SJSA1 (cell line): ENCODE measurements around the gene ACKR3. TPM values are rescaled to one million over a fixed set of nuclear protein-coding genes. Genes with fewer than 3 reads are reported as not detected.
A peak's percentile ranks its signal among the peaks of the same experiment; 100 is the strongest.

Source experiments
- DNase-seq, 2 experiments: peaks; one replicate each; pipeline ENCODE4 v3.0.0-alpha.2; 2015 to 2020; ENCODE audit warnings: low spot score in 2 of 2, low read depth in 1 of 2
- H3K27ac ChIP-seq: fragments of 250-450 bp; sonication (Bioruptor Pico); 2 replicates; pipeline ENCODE4 v1.5.1; 2020; ENCODE audit warnings: mild to moderate bottlenecking, moderate library complexity
- H3K27me3 ChIP-seq: fragments of 250-450 bp; sonication (Bioruptor Pico); replicated peaks from 2 replicates; pipeline ENCODE4 v1.5.1; 2020; ENCODE audit warnings: mild to moderate bottlenecking, moderate library complexity
- H3K36me3 ChIP-seq: fragments of 250-450 bp; sonication (Bioruptor Pico); 2 replicates; pipeline ENCODE4 v1.5.1; 2020; ENCODE audit warnings: mild to moderate bottlenecking
- H3K4me1 ChIP-seq: fragments of 250-450 bp; sonication (Bioruptor Pico); replicated peaks from 2 replicates; pipeline ENCODE4 v1.6.1; 2021; ENCODE audit warnings: mild to moderate bottlenecking
- H3K4me3 ChIP-seq: fragments of 250-450 bp; sonication (Bioruptor Pico); 2 replicates; pipeline ENCODE4 v1.5.1; 2020; ENCODE audit warnings: mild to moderate bottlenecking
- H3K9me3 ChIP-seq: fragments of 250-450 bp; sonication (Bioruptor Pico); replicated peaks from 2 replicates; pipeline ENCODE4 v1.5.1; 2020; ENCODE audit warnings: mild to moderate bottlenecking
- total RNA-seq: library from RNA; depleted of rRNA; stranded (reverse); fragments of >200 nt; shearing (Covaris generic); gene quantifications from 2 replicates; pipeline ENCODE4 v1.2.3, GENCODE V29; 2014

Gene ACKR3
- total RNA-seq, 1 experiment from 2014 or later = 8.5 TPM

DNA sequence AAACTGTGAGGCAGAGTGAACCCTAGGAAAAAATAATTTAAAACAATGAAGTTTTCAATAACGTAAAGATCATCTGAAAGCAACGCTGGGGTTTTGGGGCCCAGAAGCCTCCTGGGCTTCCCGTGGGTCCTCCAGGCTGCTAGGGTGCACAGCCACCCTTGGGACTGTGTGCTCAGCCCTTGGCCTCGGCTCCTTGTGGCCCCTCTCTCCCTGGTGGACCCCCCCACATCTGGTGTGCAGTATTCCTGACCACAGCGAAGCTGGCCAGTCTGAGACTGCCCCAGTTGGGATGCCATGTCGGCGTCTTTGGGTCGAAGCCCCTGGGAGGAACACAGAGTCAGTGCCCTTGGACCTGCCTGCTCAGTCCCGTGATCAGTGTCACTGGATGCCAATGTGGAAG lies 53.0 kb downstream of the ACKR3 start:
- Histone ChIP-seq H3K27ac (no peak overlapping the region), H3K36me3 (no peaks in the 10 kb centered on the region), H3K27me3 (no peaks in the 10 kb centered on the region), H3K9me3 (no peaks in the 10 kb centered on the region), H3K4me3 (no peak overlapping the region), H3K4me1 (peaks cover 7% of the 10 kb centered on the region; the same call in 1 of the 2 replicates)
- no peak for DNase-seq

DNA sequence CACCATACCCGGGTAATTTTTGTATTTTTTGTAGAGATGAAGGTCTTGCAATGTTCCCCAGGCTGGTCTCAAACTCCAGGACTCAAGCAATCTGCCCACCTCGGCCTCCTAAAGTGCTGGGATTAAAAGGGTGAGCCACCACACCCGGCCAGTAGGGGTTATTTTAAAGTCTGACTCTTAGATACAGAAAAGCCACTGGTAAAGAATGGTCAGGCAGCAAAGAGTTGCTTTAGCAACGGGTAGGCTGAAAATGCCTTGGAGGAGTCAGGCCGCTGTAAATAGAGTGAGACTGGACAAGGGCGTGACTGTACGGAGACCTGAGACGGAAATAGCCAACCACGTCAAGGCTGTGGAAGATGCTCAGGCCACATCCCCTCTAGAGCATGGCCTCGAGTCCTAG lies 54.2 kb downstream of the ACKR3 start:
- Histone ChIP-seq H3K27me3 (no peaks in the 10 kb centered on the region), H3K27ac (no peak overlapping the region), H3K4me1 (peaks cover 7% of the 10 kb centered on the region; the same call in 1 of the 2 replicates), H3K9me3 (no peaks in the 10 kb centered on the region), H3K36me3 (no peaks in the 10 kb centered on the region), H3K4me3 (no peak overlapping the region)
- DNase-seq = no peak

DNA sequence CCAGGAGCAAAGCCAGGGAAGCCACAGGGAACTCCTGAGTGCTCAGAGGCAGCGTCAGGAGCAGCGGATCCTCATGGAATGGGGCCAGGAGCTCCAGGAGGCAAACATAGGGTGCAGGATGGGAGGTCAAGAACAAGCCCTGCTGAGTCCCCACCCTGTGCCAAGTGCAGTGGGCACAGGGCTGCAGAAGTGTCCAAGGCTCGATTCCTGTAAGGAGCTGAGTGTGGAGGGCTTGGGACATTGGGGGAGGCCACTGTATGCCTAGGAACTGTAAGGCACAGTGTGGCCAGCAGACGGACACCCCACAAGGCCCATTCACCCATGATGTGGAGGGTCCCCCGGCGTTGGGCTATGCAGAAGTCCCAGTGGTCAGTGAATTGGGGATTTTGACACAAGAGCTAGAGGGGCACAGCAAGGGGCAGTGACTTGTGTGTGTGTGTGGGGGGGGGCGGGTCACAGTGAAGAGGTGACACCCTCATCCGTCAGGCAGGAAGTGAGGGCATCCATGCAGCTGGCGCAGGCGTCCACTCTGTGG lies 55.6 kb downstream of the ACKR3 start:
- Histone ChIP-seq H3K27me3 (no peaks in the 10 kb centered on the region), H3K4me3 (no peak overlapping the region), H3K9me3 (no peaks in the 10 kb centered on the region), H3K27ac (no peak overlapping the region), H3K36me3 (no peaks in the 10 kb centered on the region), H3K4me1 (peaks cover 7% of the 10 kb centered on the region; the same call in 1 of the 2 replicates)
- no peak for DNase-seq

DNA sequence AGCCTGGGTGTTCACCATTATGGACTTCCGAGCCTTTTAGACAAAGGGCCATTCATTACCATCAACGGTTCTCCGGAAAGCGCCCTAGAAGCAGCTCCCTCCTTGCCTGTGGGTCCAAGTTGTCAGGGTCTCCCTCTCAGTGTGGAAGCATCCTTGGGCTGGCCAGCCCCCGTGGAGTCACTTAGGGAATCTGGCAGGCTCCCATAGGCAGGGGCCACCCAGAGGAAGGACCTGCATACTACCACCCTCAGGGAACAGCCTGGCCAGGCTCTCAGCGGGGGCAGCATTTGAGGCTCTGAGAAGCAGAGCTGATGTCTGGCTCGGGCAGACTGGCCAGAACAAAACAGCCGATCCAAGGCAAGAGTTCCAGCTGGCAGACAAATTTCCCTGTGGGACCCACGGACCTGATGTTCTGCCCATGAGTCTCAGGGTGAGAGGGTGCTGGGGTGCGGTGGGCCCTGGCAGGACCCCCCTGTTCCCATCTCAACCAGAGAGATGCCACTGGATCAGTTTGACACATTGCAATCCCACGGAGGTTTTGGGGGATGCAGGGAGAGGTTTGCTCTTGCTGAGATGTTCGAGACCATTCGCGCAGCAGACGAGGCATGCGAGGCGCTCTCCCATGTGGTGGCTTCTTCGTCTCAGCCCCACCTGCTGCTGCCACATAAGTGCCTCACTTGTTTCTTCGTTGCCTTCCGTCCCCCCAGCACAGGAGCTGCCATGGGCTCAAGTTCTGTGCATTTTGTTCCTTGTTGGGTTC lies 56.9 kb downstream of the ACKR3 start:
- Histone ChIP-seq H3K4me1 (peaks cover 7% of the 10 kb centered on the region; the same call in 1 of the 2 replicates), H3K27me3 (no peaks in the 10 kb centered on the region), H3K4me3 (no peak overlapping the region), H3K9me3 (no peaks in the 10 kb centered on the region), H3K27ac (no peak overlapping the region), H3K36me3 (no peaks in the 10 kb centered on the region)
- no peak for DNase-seq

DNA sequence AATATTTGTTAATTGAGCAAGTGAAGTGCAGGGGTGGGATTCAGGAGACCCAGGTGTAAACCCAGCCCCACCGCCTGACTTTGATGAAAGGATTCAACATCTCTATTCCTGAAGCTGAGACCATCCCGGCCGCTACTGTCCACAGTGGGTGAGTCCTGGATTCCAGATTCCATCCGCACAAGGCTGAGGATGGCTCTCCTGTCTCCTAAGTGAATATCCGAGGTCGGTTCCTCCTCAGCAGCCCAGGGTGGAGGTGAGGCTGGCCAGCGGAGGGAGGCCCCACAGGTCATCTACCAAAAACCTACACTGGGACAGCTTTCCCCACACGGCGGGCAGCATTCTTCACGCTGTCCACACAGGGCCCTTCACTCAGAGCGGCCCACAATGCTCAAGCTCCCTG lies 57.6 kb downstream of the ACKR3 start:
- Histone ChIP-seq H3K27me3 (no peaks in the 10 kb centered on the region), H3K36me3 (no peaks in the 10 kb centered on the region), H3K9me3 (no peaks in the 10 kb centered on the region), H3K4me1 (peaks cover 5% of the 10 kb centered on the region; the same call in 1 of the 2 replicates), H3K27ac (no peak overlapping the region), H3K4me3 (no peak overlapping the region)
- no peak for DNase-seq

DNA sequence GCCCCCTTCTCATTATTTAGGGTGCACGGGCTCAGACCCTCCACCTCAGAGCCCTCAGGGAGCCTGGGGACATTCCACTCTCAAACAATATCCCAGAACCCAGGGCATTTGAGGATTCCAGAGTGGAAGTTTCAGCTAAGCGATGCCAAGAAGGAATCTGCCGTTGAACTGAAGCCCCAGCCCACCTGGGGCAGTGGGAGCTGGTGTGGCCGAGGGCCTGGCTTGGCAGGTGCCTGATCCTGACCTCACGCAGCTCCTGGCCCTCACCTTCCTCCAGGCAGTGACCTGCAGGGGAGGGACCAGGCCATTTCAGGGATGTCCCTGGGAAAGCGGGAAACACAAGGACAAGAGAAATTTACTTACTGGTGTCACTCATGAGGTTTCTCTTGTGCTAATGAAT lies 58.2 kb downstream of the ACKR3 start:
- Histone ChIP-seq H3K27me3 (no peaks in the 10 kb centered on the region), H3K9me3 (no peaks in the 10 kb centered on the region), H3K4me3 (no peak overlapping the region), H3K27ac (no peak overlapping the region), H3K36me3 (no peaks in the 10 kb centered on the region), H3K4me1 (no peaks in the 10 kb centered on the region)
- no peak for DNase-seq

DNA sequence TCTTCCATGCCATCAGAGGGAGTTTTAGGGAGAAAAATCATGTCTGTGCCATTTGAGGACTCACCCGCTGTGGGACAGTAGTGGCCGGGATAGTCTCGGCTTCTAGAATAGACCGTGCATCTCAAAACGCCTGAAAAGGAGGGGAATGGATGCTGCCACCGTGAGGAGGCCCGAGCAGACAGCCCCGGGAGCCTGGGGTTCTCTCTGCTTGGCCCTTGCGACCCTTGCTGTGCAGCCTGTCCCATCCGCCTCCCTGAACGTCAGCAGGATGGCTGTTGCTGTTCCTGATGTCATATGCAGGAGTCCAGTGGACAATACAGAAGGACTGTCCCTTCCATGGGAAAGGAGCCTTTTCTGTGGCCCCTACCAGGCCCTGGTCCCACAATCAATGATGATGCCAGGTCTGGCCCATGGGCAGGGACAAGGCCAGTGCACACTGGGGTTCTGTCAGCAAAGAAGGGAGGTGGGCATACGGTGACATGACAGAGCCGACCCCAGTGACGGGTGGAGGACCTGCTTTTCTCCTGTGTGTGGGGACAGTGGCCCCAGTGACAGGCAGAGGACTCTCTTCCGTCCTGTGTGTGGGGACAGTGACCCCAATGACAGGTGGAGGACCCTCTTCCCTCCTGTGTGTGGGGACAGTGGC lies 58.8 kb downstream of the ACKR3 start:
- H3K27me3 ChIP-seq = no peaks in the 10 kb centered on the region
- H3K4me3 ChIP-seq = no peak overlapping the region
- H3K36me3 ChIP-seq = no peaks in the 10 kb centered on the region
- H3K9me3 ChIP-seq = no peaks in the 10 kb centered on the region
- no peaks in the 10 kb centered on the region for H3K4me1 ChIP-seq
- no peak overlapping the region for H3K27ac ChIP-seq
- no peak for DNase-seq

DNA sequence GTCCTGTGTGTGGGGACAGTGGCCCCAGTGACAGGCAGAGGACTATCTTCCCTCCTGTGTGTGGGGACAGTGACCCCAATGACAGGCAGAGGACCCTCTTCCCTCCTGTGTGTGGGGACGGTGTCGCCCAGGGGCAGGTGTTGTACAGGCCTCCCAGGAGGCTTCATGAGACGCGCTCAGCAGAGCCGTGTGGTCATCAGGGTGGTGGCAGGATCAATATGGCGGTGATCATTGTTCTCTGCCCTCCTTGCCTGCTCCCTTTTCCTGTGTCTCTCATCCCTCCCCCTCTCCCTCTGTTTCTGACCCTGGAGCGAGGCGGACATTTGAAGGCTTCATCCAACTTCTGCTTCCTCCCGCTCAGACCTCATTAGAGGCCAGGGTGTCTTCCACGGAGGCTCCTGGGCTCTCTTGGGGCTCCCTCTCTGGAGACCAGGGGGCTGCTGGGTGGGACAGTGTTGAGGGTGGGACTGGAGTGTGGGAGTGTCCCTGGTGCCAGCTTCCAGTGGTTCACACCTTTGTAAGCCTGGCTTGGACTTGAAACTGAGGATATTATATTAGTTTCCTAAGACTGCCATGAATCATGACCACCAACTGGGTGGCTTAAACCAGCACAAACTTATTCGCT lies 59.5 kb downstream of the ACKR3 start:
- no peaks in the 10 kb centered on the region for H3K9me3 ChIP-seq

DNA sequence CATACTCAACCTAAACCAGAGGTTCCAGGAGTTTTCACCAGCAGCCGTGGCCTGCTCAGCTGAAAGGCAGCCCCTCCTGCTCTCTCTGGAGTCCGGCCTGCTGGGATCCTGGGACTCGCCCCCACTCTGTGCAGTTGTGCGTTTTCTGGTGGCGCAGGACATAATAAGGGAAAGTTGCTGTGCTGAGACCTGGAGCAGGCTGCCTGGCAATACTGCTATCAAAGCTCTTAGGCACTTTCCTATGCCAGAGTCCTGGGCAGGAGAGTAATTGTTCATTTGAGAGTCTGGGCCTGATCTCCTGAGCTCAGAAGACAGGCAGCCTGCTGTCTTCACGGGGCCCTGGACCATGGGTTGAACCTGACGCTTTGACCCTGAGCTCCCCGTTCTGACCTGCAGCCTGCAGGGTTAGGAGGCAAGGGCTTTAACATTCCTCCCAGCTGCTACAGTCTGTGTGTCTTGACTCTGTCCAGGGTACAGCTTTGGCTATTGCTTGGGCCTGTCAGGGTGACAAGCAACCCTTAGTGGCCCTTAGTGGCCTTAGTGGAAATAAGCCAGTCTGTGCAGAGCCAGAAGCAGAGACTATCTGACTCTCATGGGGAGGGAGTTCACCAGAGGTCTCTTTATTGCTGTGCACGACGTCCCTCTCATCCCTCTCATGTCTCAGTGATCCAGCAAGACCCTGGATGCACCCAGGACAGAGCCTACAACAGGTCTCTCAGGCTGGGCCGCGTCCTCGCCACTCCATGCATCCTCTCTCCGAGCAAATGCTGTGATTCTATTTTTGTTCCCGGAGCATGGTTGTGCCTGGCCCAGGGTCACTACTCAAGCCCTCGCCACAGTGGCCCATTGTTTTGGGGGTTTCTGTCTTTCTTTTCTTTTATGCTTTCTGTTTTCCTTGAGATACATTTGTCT lies 60.6 kb downstream of the ACKR3 start:
- Histone ChIP-seq H3K27ac (no peak overlapping the region), H3K4me3 (no peak overlapping the region), H3K9me3 (no peaks in the 10 kb centered on the region), H3K36me3 (no peaks in the 10 kb centered on the region), H3K4me1 (no peaks in the 10 kb centered on the region), H3K27me3 (no peaks in the 10 kb centered on the region)
- peak in 1 of 2 experiments; percentile 16 for DNase-seq

More for the DNA sequence above, 59.5 kb downstream of the ACKR3 start:
- DNase-seq = no peak
- no peaks in the 10 kb centered on the region for H3K36me3 ChIP-seq
- H3K27ac ChIP-seq = no peak overlapping the region
- H3K4me3 ChIP-seq = no peak overlapping the region
- H3K27me3 ChIP-seq = no peaks in the 10 kb centered on the region
- H3K4me1 ChIP-seq = no peaks in the 10 kb centered on the region

DNA sequence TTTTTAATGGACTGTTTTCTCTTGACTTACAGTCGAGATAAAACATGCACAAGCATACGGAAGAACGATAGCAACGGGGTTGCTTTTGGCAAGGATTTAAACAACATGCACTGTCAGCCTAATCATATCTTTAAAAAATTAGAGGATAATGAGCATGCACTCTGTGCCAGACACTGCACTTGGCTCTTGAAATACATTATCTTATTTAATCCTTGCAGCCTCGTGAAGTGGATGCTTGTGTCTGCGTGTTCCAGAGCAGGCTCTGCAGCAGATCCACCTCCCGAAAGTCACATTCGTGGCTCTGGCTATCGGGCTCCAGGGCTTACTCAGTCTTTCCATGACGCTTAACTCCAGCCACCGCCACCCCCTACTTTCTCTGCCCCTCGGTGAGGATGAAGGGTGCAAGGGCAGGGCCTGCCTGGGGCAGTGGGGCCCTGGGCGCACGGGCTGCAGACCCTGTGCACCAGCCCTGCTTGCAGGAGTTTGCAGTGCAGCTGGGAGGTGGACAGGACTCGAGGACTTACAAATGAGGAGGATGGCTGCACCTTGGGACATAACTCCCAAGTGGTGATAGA lies 61.7 kb downstream of the ACKR3 start:
- Histone ChIP-seq H3K27ac (no peak overlapping the region), H3K36me3 (no peaks in the 10 kb centered on the region), H3K27me3 (no peaks in the 10 kb centered on the region), H3K4me1 (no peaks in the 10 kb centered on the region), H3K9me3 (no peaks in the 10 kb centered on the region), H3K4me3 (no peak overlapping the region)
- DNase-seq = peak in 1 of 2 experiments; percentile 36

DNA sequence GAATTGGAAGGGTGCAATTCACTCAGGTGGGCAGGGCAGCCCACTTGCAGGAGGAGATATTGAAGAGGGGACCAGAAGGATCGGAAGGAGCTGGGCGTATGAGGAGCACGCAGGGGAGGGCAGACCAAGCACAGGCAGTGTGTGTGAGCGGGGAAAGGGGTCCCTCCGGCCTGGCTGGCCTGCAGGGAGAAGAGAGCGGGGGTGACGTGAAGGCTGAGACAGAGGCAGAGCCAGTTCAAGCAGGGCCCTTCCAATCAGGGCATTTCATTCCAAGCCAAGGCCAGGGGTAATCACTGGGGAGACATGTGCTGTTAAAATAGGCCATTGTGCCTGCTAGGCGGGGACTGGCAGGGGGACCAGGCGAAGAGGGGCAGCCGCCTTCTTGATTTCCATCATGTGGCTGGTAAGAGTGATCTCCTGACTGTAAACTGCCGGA lies 62.2 kb downstream of the ACKR3 start:
- no peaks in the 10 kb centered on the region for H3K36me3 ChIP-seq
- no peaks in the 10 kb centered on the region for H3K27me3 ChIP-seq
- peak in 1 of 2 experiments; percentile 35 for DNase-seq

More for the DNA sequence above, 62.2 kb downstream of the ACKR3 start:
- no peaks in the 10 kb centered on the region for H3K9me3 ChIP-seq
- H3K4me3 ChIP-seq = no peak overlapping the region
- no peak overlapping the region for H3K27ac ChIP-seq
- H3K4me1 ChIP-seq = no peaks in the 10 kb centered on the region
